Adipocyte (in vitro differentiated cells): ENCODE measurements around the gene CETN3.

Experiments
- DNase-seq: peaks from one replicate; pipeline ENCODE4 v3.0.0-alpha.2; 2015; ENCODE audit warnings: low read depth
- H3K27me3 ChIP-seq: replicated peaks from 2 replicates; pipeline ENCODE4 v1.7.0; 2013; ENCODE audit warnings: mild to moderate bottlenecking, low read length, moderate library complexity; ENCODE audit not compliant: control insufficient read depth, insufficient read depth
- H3K36me3 ChIP-seq: 2 replicates; pipeline ENCODE4 v1.7.0; 2013; ENCODE audit warnings: low read length, mild to moderate bottlenecking, moderate library complexity; ENCODE audit not compliant: control insufficient read depth, insufficient read depth, severe bottlenecking
- H3K4me1 ChIP-seq: 2 replicates; pipeline ENCODE4 v1.7.0; 2013; ENCODE audit warnings: mild to moderate bottlenecking, low read length, moderate library complexity; ENCODE audit not compliant: control insufficient read depth, insufficient read depth
- H3K4me3 ChIP-seq: 2 replicates; pipeline ENCODE4 v1.7.0; 2013; ENCODE audit warnings: mild to moderate bottlenecking, low read length, moderate library complexity
- H3K9ac ChIP-seq: 2 replicates; pipeline ENCODE4 v1.7.0; 2013; ENCODE audit warnings: mild to moderate bottlenecking, low read length, moderate library complexity
- H3K9me3 ChIP-seq: 2 replicates; pipeline ENCODE4 v1.7.0; 2013; ENCODE audit warnings: mild to moderate bottlenecking, low read length, moderate library complexity; ENCODE audit not compliant: control insufficient read depth

The CETN3 gene

GRCh38 chr5:90409318-90410177 is at the start of gene CETN3:
Gene CETN3, minus strand, starts transcription at chr5:90409756. Its CDS starts 95 bp downstream, at chr5:90409661.
- Histone ChIP-seq H3K9me3 (no peaks in the 10 kb centered on the region), H3K9ac (peak within 1 kb of the TSS; percentile 96), H3K36me3 (peaks cover 11% of the 10 kb centered on the region), H3K27me3 (no peaks in the 10 kb centered on the region), H3K4me3 (peak within 1 kb of the TSS; percentile 96), H3K4me1 (peaks cover 21% of the 10 kb centered on the region)
- DNase-seq = peak; percentile 99

- Histone ChIP-seq H3K9ac (no peak overlapping the region), H3K4me1 (peaks cover 5% of the 10 kb centered on the region), H3K27me3 (no peaks in the 10 kb centered on the region), H3K9me3 (peaks cover 8% of the 10 kb centered on the region), H3K36me3 (no peaks in the 10 kb centered on the region), H3K4me3 (no peak overlapping the region)
- peak; percentile 54 for DNase-seq
Measured at GRCh38 chr5:90446961-90447360, 37.4 kb upstream of the CETN3 start.

- H3K27me3 ChIP-seq = no peaks in the 10 kb centered on the region
- H3K9ac ChIP-seq = peak overlapping the region; percentile 82
- peak; percentile 2 for DNase-seq
- H3K4me3 ChIP-seq = no peak overlapping the region
- peaks cover 5% of the 10 kb centered on the region for H3K4me1 ChIP-seq
- no peaks in the 10 kb centered on the region for H3K36me3 ChIP-seq
- no peaks in the 10 kb centered on the region for H3K9me3 ChIP-seq
Measured at GRCh38 chr5:90440644-90441043, 31.1 kb upstream of the CETN3 start.

- Histone ChIP-seq H3K36me3 (no peaks in the 10 kb centered on the region), H3K9me3 (no peaks in the 10 kb centered on the region), H3K4me3 (no peak overlapping the region), H3K9ac (no peak overlapping the region), H3K4me1 (peaks cover 5% of the 10 kb centered on the region), H3K27me3 (no peaks in the 10 kb centered on the region)
- DNase-seq = no peak
Measured at GRCh38 chr5:90438100-90438499, 28.5 kb upstream of the CETN3 start.

- DNase-seq = no peak
- Histone ChIP-seq H3K4me1 (peaks cover 5% of the 10 kb centered on the region), H3K9me3 (no peaks in the 10 kb centered on the region), H3K36me3 (no peaks in the 10 kb centered on the region), H3K9ac (no peak overlapping the region), H3K4me3 (no peak overlapping the region), H3K27me3 (no peaks in the 10 kb centered on the region)
Measured at GRCh38 chr5:90437663-90438062, 28.1 kb upstream of the CETN3 start.

- DNase-seq = peak; percentile 49
- Histone ChIP-seq H3K27me3 (no peaks in the 10 kb centered on the region), H3K9me3 (no peaks in the 10 kb centered on the region), H3K4me3 (no peak overlapping the region), H3K9ac (no peak overlapping the region), H3K4me1 (no peaks in the 10 kb centered on the region), H3K36me3 (no peaks in the 10 kb centered on the region)
Measured at GRCh38 chr5:90434116-90434714, 24.7 kb upstream of the CETN3 start.

GRCh38 chr5:90424245-90424644 is 14.7 kb upstream of the CETN3 start:
- no peak overlapping the region for H3K9ac ChIP-seq

GRCh38 chr5:90421136-90421535 is 11.6 kb upstream of the CETN3 start:
- Histone ChIP-seq H3K4me1 (peaks cover 3% of the 10 kb centered on the region), H3K9me3 (no peaks in the 10 kb centered on the region), H3K36me3 (no peaks in the 10 kb centered on the region), H3K4me3 (no peak overlapping the region), H3K9ac (no peak overlapping the region), H3K27me3 (no peaks in the 10 kb centered on the region)
- no peak for DNase-seq

More at GRCh38 chr5:90424245-90424644, 14.7 kb upstream of the CETN3 start:
- H3K4me1 ChIP-seq = no peaks in the 10 kb centered on the region
- H3K27me3 ChIP-seq = no peaks in the 10 kb centered on the region
- H3K9me3 ChIP-seq = no peaks in the 10 kb centered on the region
- no peak for DNase-seq
- no peak overlapping the region for H3K4me3 ChIP-seq
- no peaks in the 10 kb centered on the region for H3K36me3 ChIP-seq

GRCh38 chr5:90418214-90418613 is 8.7 kb upstream of the CETN3 start:
- Histone ChIP-seq H3K4me1 (peaks cover 6% of the 10 kb centered on the region), H3K9ac (no peak overlapping the region), H3K4me3 (peak overlapping the region; percentile 31), H3K27me3 (no peaks in the 10 kb centered on the region), H3K36me3 (no peaks in the 10 kb centered on the region), H3K9me3 (no peaks in the 10 kb centered on the region)
- DNase-seq = peak; percentile 35

GRCh38 chr5:90410178-90410762 is 714 bp upstream of the CETN3 start:
- H3K4me3 ChIP-seq = peak overlapping the region; percentile 96
- peaks cover 5% of the 10 kb centered on the region for H3K36me3 ChIP-seq
- H3K9ac ChIP-seq = peak overlapping the region; percentile 96
- H3K9me3 ChIP-seq = no peaks in the 10 kb centered on the region
- no peaks in the 10 kb centered on the region for H3K27me3 ChIP-seq
- peaks cover 21% of the 10 kb centered on the region for H3K4me1 ChIP-seq
- DNase-seq = no peak

GRCh38 chr5:90408571-90409317 is 812 bp downstream of the CETN3 start:
- peak overlapping the region; percentile 96 for H3K4me3 ChIP-seq
- H3K27me3 ChIP-seq = no peaks in the 10 kb centered on the region
- no peaks in the 10 kb centered on the region for H3K9me3 ChIP-seq
- peak overlapping the region; percentile 93 for H3K9ac ChIP-seq
- H3K4me1 ChIP-seq = peaks cover 21% of the 10 kb centered on the region
- DNase-seq = no peak
- peaks cover 11% of the 10 kb centered on the region for H3K36me3 ChIP-seq
